ENCODE results near the gene ZSCAN18. TPM values are rescaled to one million over a fixed set of nuclear protein-coding genes. Genes with fewer than 3 reads are reported as not detected.

The ZSCAN18 gene
- total RNA-seq, 4 donors from 2014 or later: 9.0 to 49.6 (median 21.1) TPM

DNA sequence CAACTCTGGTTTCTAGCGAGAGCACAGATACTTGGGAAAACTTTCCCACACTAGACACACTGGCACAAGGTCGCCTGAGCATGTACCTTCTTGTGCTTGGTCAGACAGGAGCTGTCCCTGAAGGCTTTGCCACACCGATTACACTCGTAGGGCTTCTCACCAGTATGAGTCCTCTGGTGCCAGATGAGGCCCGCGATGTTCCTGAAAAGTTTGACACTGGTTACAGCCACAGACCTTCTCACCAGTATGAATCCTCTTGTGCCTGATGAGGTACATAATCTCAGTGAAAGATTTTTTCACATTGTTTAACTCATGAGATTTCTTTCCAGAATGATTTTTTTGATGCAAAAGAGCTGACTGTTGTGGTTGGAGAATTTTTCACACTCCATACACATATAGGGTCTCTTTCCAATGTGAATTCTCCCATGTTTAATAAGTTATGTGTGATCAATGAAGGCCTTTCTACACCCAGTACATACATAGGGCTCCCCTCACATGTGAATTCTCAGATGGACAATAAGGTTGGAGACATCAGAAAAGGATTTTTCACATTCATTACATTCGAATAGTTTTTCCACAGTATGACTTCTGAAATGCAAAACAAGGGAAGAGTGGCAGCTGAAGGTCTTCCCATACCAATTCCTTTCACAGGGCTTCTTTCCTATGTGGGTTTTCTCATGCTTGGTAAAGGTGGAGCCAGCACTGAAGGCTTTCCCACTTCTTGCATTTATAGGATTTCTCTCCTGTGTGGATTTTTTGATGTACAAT, 9.9 kb upstream of the ZSCAN18 start:
- no peak for DNase-seq
- H3K9me3 ChIP-seq: peaks cover 0 to 94% (median 78%) of the 10 kb centered on the region in 3 donors
- H3K36me3 ChIP-seq: no peaks in the 10 kb centered on the region
- H3K27me3 ChIP-seq: no peaks in the 10 kb centered on the region
- no peak overlapping the region for H3K4me3 ChIP-seq
- intact Hi-C loops (cut with DNase I): no loop called here
- no peak overlapping the region for H3K27ac ChIP-seq
- 74 to 77% methylated on average over 7 of the region's 7 CpGs for WGBS, 2 donors
- no peak for TF ChIP-seq POLR2A (IDR thresholded peaks at IDR 0.05)
- TF ChIP-seq, protein P1, sequence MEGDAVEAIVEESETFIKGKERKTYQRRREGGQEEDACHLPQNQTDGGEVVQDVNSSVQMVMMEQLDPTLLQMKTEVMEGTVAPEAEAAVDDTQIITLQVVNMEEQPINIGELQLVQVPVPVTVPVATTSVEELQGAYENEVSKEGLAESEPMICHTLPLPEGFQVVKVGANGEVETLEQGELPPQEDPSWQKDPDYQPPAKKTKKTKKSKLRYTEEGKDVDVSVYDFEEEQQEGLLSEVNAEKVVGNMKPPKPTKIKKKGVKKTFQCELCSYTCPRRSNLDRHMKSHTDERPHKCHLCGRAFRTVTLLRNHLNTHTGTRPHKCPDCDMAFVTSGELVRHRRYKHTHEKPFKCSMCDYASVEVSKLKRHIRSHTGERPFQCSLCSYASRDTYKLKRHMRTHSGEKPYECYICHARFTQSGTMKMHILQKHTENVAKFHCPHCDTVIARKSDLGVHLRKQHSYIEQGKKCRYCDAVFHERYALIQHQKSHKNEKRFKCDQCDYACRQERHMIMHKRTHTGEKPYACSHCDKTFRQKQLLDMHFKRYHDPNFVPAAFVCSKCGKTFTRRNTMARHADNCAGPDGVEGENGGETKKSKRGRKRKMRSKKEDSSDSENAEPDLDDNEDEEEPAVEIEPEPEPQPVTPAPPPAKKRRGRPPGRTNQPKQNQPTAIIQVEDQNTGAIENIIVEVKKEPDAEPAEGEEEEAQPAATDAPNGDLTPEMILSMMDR (IDR thresholded peaks at IDR 0.05): no peak
- no peaks in the 10 kb centered on the region for H3K4me1 ChIP-seq

DNA sequence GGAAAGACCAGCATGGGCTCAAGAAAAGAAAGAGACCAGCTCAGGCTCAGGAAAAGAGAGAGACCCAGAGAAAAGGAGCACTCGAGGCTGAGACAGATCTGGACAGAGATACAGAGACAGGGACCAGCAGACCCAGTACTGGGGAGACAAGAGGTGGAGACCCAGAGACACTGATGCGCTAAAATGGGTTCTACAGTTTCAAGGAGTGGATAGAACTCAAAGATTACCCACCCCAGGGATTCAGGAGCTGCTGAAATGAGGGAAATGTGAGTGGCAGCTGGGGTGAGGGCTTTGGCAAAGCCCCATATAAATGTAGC, 609 bp upstream of the ZSCAN18 start:
- Histone ChIP-seq H3K9me3 (peaks cover 0 to 61% (median 15%) of the 10 kb centered on the region in 3 donors), H3K27ac (peak overlapping the region; percentile 91 to 95 (median 94)), H3K4me3 (peak overlapping the region; percentile 94 to 98 (median 98)), H3K4me1 (peaks cover 0 to 19% (median 5%) of the 10 kb centered on the region in 3 donors), H3K36me3 (peaks cover 0 to 12% (median 0%) of the 10 kb centered on the region in 3 donors), H3K27me3 (no peaks in the 10 kb centered on the region)
- intact Hi-C loops (cut with DNase I): no loop called here
- no peak for TF ChIP-seq POLR2A (IDR thresholded peaks at IDR 0.05)
- TF ChIP-seq, protein P1 (IDR thresholded peaks at IDR 0.05): no peak
- no peak for DNase-seq
- WGBS, 2 donors: 19 to 23% methylated on average over 2 of the region's 2 CpGs

DNA sequence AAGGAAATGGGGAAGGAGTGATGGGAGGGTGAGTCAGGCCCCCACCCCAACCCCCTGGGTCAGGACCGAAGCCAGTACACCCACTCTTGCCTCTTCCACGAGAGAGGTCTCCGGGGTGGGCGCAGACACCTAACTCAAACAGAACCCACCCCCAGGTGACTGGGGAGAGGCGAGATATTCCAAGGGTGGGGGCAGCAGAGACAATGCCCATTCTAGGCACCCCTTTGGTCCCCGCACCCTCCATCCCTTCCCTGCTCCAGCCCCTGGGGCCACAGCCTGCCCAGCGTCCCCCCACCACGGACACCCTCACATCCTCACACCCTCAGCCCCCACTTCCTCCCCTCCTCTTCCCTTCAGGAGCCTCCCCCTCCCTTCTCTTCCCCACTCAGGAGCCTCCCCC, 682 bp downstream of the ZSCAN18 start:
- no peak for TF ChIP-seq POLR2A (IDR thresholded peaks at IDR 0.05)
- TF ChIP-seq, protein P1 (IDR thresholded peaks at IDR 0.05): no peak
- WGBS, 2 donors: 37 to 38% methylated on average over 7 of the region's 8 CpGs
- Histone ChIP-seq H3K4me1 (peaks cover 0 to 19% (median 5%) of the 10 kb centered on the region in 3 donors), H3K27ac (peak overlapping the region; percentile 91 to 95 (median 94)), H3K9me3 (peaks cover 0 to 60% (median 5%) of the 10 kb centered on the region in 3 donors), H3K36me3 (peaks cover 0 to 17% (median 0%) of the 10 kb centered on the region in 3 donors), H3K4me3 (peak overlapping the region; percentile 94 to 98 (median 98)), H3K27me3 (no peaks in the 10 kb centered on the region)
- intact Hi-C loops (cut with DNase I): no loop called here
- DNase-seq: no peak

DNA sequence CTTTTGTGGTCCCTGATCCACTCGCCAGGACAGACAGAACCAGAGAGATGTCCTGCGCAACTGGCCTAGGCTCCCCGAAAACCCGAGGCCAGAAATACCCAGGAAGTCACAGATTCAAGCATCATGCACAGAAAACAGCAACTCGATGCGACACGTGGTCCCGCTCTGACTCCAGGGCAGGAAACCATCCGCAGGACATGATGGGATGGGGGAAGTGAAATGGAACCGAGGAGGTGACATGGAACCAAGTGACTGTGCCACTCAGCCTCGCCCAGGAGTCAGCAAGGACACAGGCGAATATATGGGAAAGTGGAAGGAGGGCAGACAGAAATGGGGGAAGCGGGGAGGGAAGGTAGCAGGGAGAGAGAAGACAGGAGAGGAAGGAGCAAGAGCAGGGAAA, 1.1 kb downstream of the ZSCAN18 start:
- Histone ChIP-seq H3K9me3 (peaks cover 0 to 60% (median 8%) of the 10 kb centered on the region in 3 donors), H3K4me1 (peaks cover 0 to 19% (median 5%) of the 10 kb centered on the region in 3 donors), H3K27me3 (no peaks in the 10 kb centered on the region), H3K4me3 (peak overlapping the region in 3 of 4 donors; percentile 98), H3K27ac (no peak overlapping the region), H3K36me3 (peaks cover 0 to 20% (median 0%) of the 10 kb centered on the region in 3 donors)
- intact Hi-C loops (cut with DNase I): no loop called here
- DNase-seq: no peak
- WGBS, 2 donors: 76 to 85% methylated on average over 12 to 13 of the region's 13 CpGs
- TF ChIP-seq, protein P1 (IDR thresholded peaks at IDR 0.05): no peak
- TF ChIP-seq POLR2A (IDR thresholded peaks at IDR 0.05): no peak

DNA sequence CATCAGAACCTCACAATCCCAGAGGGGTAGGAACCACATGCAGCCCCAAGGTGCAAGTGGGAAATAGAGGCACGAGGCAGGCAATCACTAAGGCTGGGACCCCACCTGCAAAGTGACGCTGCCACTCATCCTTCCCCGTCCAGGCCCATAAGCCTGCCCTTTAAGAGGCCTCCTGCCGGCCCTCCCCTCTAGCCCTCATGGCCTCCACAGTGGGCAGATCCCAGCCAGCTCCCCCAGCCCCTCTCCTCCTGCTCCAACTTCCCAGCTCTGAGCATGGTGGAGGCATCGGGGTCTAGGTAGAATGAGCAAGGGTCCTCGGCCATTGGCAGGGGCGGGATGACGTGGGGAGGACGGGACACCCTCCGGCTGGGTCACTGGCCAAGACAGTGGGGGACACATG, 2.7 kb downstream of the ZSCAN18 start:
- 87 to 93% methylated on average over 3 to 5 of the region's 10 CpGs for WGBS, 2 donors
- TF ChIP-seq POLR2A (IDR thresholded peaks at IDR 0.05): no peak
- TF ChIP-seq, protein P1 (IDR thresholded peaks at IDR 0.05): no peak
- Histone ChIP-seq H3K9me3 (peaks cover 0 to 64% (median 13%) of the 10 kb centered on the region in 3 donors), H3K4me1 (peaks cover 0 to 19% (median 5%) of the 10 kb centered on the region in 3 donors), H3K27me3 (no peaks in the 10 kb centered on the region), H3K27ac (no peak overlapping the region), H3K36me3 (peaks cover 0 to 23% (median 0%) of the 10 kb centered on the region in 3 donors), H3K4me3 (no peak overlapping the region)
- intact Hi-C loops (cut with DNase I): no loop called here
- DNase-seq: no peak

All from esophagus squamous epithelium (tissue), 5 donors.